Esophagus muscularis mucosa (tissue), 4 donors: ENCODE results near the gene LRRD1. TPM values are rescaled to one million over a fixed set of nuclear protein-coding genes. Genes with fewer than 3 reads are reported as not detected.
A peak's percentile ranks its signal among the peaks of the same experiment; 100 is the strongest.

ENCODE experiments used
- DNase-seq: peaks from one replicate; pipeline ENCODE4 v3.0.0-alpha.2; 2017; ENCODE audit errors: extremely low spot score
- H3K27ac ChIP-seq, 4 donors: fragments of 200-600 bp; sonication (generic); replicated peaks in 1 of 4; 1 replicate in 3 of 4; 2 replicates in 1 of 4; pipeline ENCODE4 v1.5.1; 2016 to 2019; ENCODE audit warnings: mild to moderate bottlenecking in 1 of 4
- H3K27me3 ChIP-seq, 4 donors: fragments of 200-600 bp; sonication (generic); one replicate each; pipeline versions ENCODE4 v1.5.1 to v1.6.0; 2016 to 2019
- H3K36me3 ChIP-seq, 4 donors: fragments of 200-600 bp; sonication (generic); one replicate each; pipeline ENCODE4 v1.5.1; 2016 to 2019
- H3K4me1 ChIP-seq, 4 donors: fragments of 200-600 bp; sonication (generic); one replicate each; pipeline ENCODE4 v1.5.1; 2016 to 2019
- H3K4me3 ChIP-seq, 4 donors: fragments of 200-600 bp; sonication (generic); 1 replicate in 2 of 4; 2 replicates in 2 of 4; pipeline ENCODE4 v1.5.1; 2016 to 2019; ENCODE audit warnings: mild to moderate bottlenecking in 4 of 4, moderate library complexity in 1 of 4
- H3K9me3 ChIP-seq, 4 donors: fragments of 200-600 bp; sonication (generic); 1 replicate in 3 of 4; 2 replicates in 1 of 4; pipeline ENCODE4 v1.5.1; 2016 to 2019
- EP300 ChIP-seq: sonication (generic); formaldehyde crosslinking; IDR thresholded peaks from one replicate; pipeline ENCODE4 v1.6.1; 2017; ENCODE audit warnings: antibody characterized with exemption
- POLR2A ChIP-seq: fragments of 450-650 bp; IDR thresholded peaks from one replicate; pipeline ENCODE4 v1.6.1; 2017; ENCODE audit warnings: antibody characterized with exemption, moderate library complexity, mild to moderate bottlenecking, low read depth
- POLR2AphosphoS5 ChIP-seq, 2 donors: sonication (generic); formaldehyde crosslinking; IDR thresholded peaks; one replicate each; pipeline ENCODE4 v1.6.1; 2017; ENCODE audit warnings: antibody characterized with exemption in 2 of 2
- WGBS: methylation state at CpG from one replicate; pipeline ENCODE4 v1.1.5; 2018; 5-methylcytosine and 5-hydroxymethylcytosine counted together
- intact Hi-C: fragments of 100-400 bp; cut with DNase I; formaldehyde crosslinking; loops from one replicate; pipeline ENCODE4 v1.15.1; 2023
- total RNA-seq, 4 donors: library from RNA; depleted of rRNA; stranded (reverse); fragments of >200 nt; gene quantifications; one replicate each; pipeline versions ENCODE4 v1.1.0 to v1.2.1, GENCODE V29; 2016
- TF ChIP-seq, protein P1 (sequence below), 3 experiments: fragments of 200-600 bp in 2 of 3; fragments of 450-650 bp in 1 of 3; sonication (generic) in 2 of 3; IDR thresholded peaks; one replicate each; pipeline ENCODE4 v1.5.1; 2017 to 2019; ENCODE audit warnings: antibody characterized with exemption in 3 of 3, mild to moderate bottlenecking in 2 of 3, moderate library complexity in 1 of 3

Gene LRRD1
- total RNA-seq, 4 donors from 2014 or later = 0.19 TPM; not detected in 3

DNA sequence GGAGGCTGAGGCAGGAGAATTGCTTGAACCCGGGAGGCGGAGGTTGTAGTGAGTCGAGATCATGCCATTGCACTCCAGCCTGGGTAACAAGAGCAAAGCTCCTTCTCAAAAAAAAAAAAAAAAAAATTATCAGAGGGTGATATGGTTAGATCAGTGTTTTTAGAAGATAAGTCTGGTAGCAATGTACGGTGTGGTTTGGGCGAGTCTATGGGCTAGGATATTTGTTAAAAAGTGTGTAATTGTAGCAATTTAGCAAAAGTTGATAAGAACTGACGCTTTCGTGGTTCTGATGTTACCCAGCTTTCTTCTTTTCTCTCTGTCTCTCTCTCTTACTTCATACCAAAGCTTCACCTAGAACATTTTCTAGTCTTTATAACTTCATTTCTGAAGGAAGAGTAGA is 37.8 kb downstream of the LRRD1 start:
- TF ChIP-seq POLR2A = no peak
- TF ChIP-seq, protein P1, sequence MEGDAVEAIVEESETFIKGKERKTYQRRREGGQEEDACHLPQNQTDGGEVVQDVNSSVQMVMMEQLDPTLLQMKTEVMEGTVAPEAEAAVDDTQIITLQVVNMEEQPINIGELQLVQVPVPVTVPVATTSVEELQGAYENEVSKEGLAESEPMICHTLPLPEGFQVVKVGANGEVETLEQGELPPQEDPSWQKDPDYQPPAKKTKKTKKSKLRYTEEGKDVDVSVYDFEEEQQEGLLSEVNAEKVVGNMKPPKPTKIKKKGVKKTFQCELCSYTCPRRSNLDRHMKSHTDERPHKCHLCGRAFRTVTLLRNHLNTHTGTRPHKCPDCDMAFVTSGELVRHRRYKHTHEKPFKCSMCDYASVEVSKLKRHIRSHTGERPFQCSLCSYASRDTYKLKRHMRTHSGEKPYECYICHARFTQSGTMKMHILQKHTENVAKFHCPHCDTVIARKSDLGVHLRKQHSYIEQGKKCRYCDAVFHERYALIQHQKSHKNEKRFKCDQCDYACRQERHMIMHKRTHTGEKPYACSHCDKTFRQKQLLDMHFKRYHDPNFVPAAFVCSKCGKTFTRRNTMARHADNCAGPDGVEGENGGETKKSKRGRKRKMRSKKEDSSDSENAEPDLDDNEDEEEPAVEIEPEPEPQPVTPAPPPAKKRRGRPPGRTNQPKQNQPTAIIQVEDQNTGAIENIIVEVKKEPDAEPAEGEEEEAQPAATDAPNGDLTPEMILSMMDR (IDR thresholded peaks at IDR 0.05) = no peak
- no peak for TF ChIP-seq EP300
- no peak for TF ChIP-seq POLR2AphosphoS5 (IDR thresholded peaks at IDR 0.05)
- H3K36me3 ChIP-seq = no peaks in the 10 kb centered on the region
- H3K4me1 ChIP-seq = no peaks in the 10 kb centered on the region
- WGBS = over 99% methylated on average over 7 of the region's 7 CpGs
- no peak overlapping the region for H3K4me3 ChIP-seq
- no peak overlapping the region for H3K27ac ChIP-seq
- no peak for DNase-seq
- H3K27me3 ChIP-seq = no peaks in the 10 kb centered on the region
- intact Hi-C loops = no loop called here
- no peaks in the 10 kb centered on the region for H3K9me3 ChIP-seq

DNA sequence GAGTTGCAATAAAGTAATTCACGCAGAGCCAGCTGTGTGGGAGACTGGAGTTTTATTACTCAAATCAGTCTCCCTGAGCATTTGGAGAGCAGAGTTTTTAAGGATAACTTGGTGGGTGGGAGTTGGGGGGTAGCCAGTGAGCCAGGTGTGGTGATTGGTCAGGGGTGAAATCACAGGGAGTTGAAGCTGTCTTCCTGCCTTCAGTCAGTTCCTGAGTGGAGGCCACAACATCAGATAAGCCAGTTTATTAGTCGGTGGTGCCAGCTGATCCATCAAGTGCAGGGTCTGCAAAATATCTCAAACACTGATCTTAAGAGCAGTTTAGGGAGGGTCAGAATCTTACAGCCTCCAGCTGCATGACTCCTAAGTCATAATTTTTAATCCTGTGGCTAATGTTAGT is 41.4 kb downstream of the LRRD1 start:
- no peak for DNase-seq
- H3K4me1 ChIP-seq = peaks cover 5 to 21% (median 18%) of the 10 kb centered on the region in 4 donors
- no peak overlapping the region for H3K4me3 ChIP-seq
- no peaks in the 10 kb centered on the region for H3K9me3 ChIP-seq
- TF ChIP-seq POLR2A (no peak), POLR2AphosphoS5 (IDR thresholded peaks at IDR 0.05) (no peak), EP300 (no peak)
- TF ChIP-seq, protein P1 (IDR thresholded peaks at IDR 0.05) = no peak
- no peak overlapping the region for H3K27ac ChIP-seq
- H3K27me3 ChIP-seq = no peaks in the 10 kb centered on the region
- H3K36me3 ChIP-seq = no peaks in the 10 kb centered on the region
- intact Hi-C loops = loop anchor here (10.0 kb wide), 1 partner anchor 307 kb away; the partner anchor contains the start of gene GATAD1
- 37% methylated on average over 2 of the region's 2 CpGs for WGBS

DNA sequence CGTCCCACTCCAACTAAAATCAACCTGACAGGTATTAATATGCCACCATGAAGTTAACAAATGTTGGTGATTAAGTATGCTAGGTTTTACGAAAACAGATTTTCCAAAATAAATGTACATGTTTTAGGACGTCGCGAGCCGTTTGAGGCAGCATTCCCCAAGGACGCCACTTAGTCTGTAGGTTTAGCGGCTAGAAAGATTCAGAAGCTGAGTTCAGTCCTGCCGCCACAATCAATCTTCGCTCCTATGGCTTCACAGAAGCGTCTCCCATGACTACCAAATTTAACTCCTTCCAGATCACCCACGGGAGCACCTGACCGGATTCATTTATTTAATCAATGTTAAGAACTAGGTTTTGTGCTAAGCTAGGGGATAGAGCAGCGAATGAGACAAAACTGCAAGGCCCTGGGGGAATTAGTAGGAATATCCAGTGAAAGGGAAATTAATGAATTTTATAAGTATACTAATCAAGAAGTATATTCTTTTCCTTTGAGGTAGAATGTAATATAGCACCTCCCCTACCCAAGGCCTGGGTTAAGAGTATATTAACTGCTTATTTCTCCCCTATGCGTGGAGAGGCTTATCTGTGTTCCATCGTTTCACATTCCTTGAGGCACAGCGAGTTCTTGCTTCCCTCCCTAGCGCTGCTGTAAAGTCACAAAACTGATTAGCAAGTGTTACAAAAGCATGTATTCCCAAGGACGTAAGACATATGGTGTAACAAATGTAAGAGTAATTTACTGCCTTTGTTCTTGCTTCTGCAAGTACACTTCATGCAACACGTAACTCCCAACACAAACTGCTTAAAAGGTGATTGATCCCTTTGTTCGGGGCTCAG is 43.7 kb downstream of the LRRD1 start:
- no peaks in the 10 kb centered on the region for H3K9me3 ChIP-seq
- H3K36me3 ChIP-seq = peaks cover 0 to 12% (median 6%) of the 10 kb centered on the region in 4 donors
- WGBS = 27% methylated on average over 21 of the region's 21 CpGs
- no peak for DNase-seq
- TF ChIP-seq EP300 (no peak), POLR2A (no peak), POLR2AphosphoS5 (IDR thresholded peaks at IDR 0.05) (no peak)
- TF ChIP-seq, protein P1 (IDR thresholded peaks at IDR 0.05) = no peak
- H3K27ac ChIP-seq = peak overlapping the region; percentile 89 to 98 (median 95)
- intact Hi-C loops = loop anchor here (10.0 kb wide), 1 partner anchor 310 kb away; the partner anchor contains the start of gene GATAD1
- H3K27me3 ChIP-seq = no peaks in the 10 kb centered on the region
- peak overlapping the region; percentile 72 to 100 (median 96) for H3K4me3 ChIP-seq
- peaks cover 5 to 28% (median 25%) of the 10 kb centered on the region in 4 donors for H3K4me1 ChIP-seq

DNA sequence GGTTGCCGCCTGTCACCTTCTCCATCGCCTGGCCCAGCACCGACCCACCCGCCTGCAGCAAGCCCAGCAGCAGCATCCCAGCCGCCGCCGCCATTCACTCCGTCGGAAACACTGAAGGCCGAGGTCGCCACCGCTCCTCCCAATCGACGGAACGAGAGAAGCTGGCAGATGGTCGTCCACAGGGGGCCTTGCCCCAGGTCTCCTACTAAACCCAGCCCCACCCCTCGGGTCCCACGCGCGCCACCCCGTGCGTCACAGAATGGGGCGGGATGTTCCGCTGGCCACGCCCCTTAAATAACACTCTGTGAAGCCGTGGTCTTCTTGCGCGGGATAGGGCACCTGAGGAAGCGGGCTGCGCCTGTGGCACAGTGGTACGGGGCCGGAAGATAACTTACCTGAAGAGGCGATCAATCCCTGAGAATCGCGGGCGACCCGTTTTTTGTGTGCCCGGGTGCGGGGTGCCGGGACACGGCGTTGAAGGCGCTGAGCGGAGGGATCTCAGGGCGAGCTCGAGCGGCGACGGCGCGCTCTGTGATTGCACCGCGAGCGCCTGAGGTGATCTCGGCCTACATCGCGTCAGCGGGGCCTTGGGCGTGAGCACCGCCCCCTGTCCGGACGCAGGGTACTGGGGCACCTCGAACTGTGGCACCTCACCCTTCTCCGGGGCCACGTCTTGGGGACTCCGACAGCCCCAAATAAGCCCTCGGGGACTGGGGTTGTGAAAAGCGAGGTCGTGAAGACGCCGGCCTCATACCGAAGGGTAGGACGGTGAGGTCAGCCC is 44.5 kb downstream of the LRRD1 start, which contains the start of gene CYP51A1:
Gene CYP51A1 (minus strand): TSS at position 207 of the 781 bp plus-strand sequence. CDS start 113 bp downstream, at position 94.
- intact Hi-C loops = loop anchor here (5.0 to 10.0 kb wide), 2 partner anchors 192 to 310 kb away; partner anchors contain the start of genes AKAP9 and GATAD1
- Histone ChIP-seq H3K36me3 (peaks cover 0 to 18% (median 12%) of the 10 kb centered on the region in 4 donors), H3K4me3 (peak within 1 kb of the TSS; percentile 72 to 100 (median 96)), H3K4me1 (peaks cover 5 to 28% (median 25%) of the 10 kb centered on the region in 4 donors), H3K9me3 (no peaks in the 10 kb centered on the region), H3K27ac (peak within 1 kb of the TSS; percentile 89 to 98 (median 95)), H3K27me3 (no peaks in the 10 kb centered on the region)
- peak; percentile 87 to 96 for TF ChIP-seq POLR2AphosphoS5 (IDR thresholded peaks at IDR 0.05)
- no peak for TF ChIP-seq EP300
- TF ChIP-seq POLR2A = peak; percentile 75
- TF ChIP-seq, protein P1 (IDR thresholded peaks at IDR 0.05) = peak in 1 of 3 experiments; percentile 3
- 0% methylated on average over 21 of the region's 73 CpGs for WGBS
- peak; percentile 99 for DNase-seq
